Mesenchymal stem cell (in vitro differentiated cells and primary cell): ENCODE data around the gene TSSK6.
A peak's percentile ranks its signal among the peaks of the same experiment; 100 is the strongest.

Source experiments
- DNase-seq: peaks from one replicate; pipeline ENCODE4 v3.0.0-alpha.2; 2013
- H2AFZ ChIP-seq: one replicate; pipeline ENCODE4 v1.6.1; 2013; ENCODE audit warnings: low read depth, mild to moderate bottlenecking, control low read depth, inconsistent platforms, low read length, moderate library complexity
- H2AK5ac ChIP-seq: 2 replicates; pipeline ENCODE4 v1.6.1; 2013; ENCODE audit warnings: low read length, moderate library complexity, mild to moderate bottlenecking, inconsistent platforms; ENCODE audit not compliant: severe bottlenecking
- H2BK120ac ChIP-seq: one replicate; pipeline ENCODE4 v1.6.1; 2013; ENCODE audit warnings: low read depth, mild to moderate bottlenecking, inconsistent platforms, low read length, moderate library complexity
- H2BK12ac ChIP-seq, 2 experiments: one replicate each; pipeline ENCODE4 v1.6.1; 2013; ENCODE audit warnings: inconsistent platforms in 2 of 2, low read length in 2 of 2, mild to moderate bottlenecking in 2 of 2, moderate library complexity in 2 of 2, control low read depth in 1 of 2
- H2BK15ac ChIP-seq: one replicate; pipeline ENCODE4 v1.6.1; 2013; ENCODE audit warnings: mild to moderate bottlenecking, low read depth, inconsistent platforms; ENCODE audit not compliant: poor library complexity, severe bottlenecking
- H2BK5ac ChIP-seq: 2 replicates; pipeline ENCODE4 v1.6.1; 2013; ENCODE audit warnings: low read depth, mild to moderate bottlenecking, low read length, control low read depth, inconsistent platforms; ENCODE audit not compliant: poor library complexity, severe bottlenecking
- H3K14ac ChIP-seq, 2 experiments: one replicate each; pipeline ENCODE4 v1.6.1; 2013; ENCODE audit warnings: inconsistent platforms in 2 of 2, low read length in 2 of 2, control low read depth in 1 of 2, mild to moderate bottlenecking in 1 of 2, moderate library complexity in 1 of 2
- H3K18ac ChIP-seq, 2 experiments: one replicate each; pipeline ENCODE4 v1.6.1; 2013; ENCODE audit warnings: inconsistent platforms in 2 of 2, low read length in 2 of 2, control low read depth in 1 of 2, low read depth in 1 of 2, mild to moderate bottlenecking in 1 of 2
- H3K23ac ChIP-seq, 2 experiments: one replicate each; pipeline ENCODE4 v1.6.1; 2013; ENCODE audit warnings: inconsistent platforms in 2 of 2, low read length in 2 of 2, mild to moderate bottlenecking in 2 of 2, moderate library complexity in 2 of 2, control low read depth in 1 of 2
- H3K27ac ChIP-seq: 2 replicates; pipeline ENCODE4 v1.5.1; 2013; ENCODE audit warnings: mild to moderate bottlenecking, moderate library complexity, low read length, control low read depth, inconsistent platforms; ENCODE audit not compliant: poor library complexity, severe bottlenecking
- H3K27me3 ChIP-seq, 2 experiments: 2 replicates each; pipeline versions ENCODE4 v1.6.1 to v1.7.0; 2013; ENCODE audit warnings: low read length in 2 of 2, mild to moderate bottlenecking in 2 of 2, moderate library complexity in 2 of 2, control low read depth in 1 of 2, inconsistent platforms in 1 of 2; ENCODE audit not compliant: control insufficient read depth in 1 of 2, insufficient read depth in 1 of 2
- H3K36me3 ChIP-seq, 2 experiments: 2 replicates each; pipeline versions ENCODE4 v1.6.1 to v1.7.0; 2013; ENCODE audit warnings: low read length in 2 of 2, control low read depth in 1 of 2, inconsistent platforms in 1 of 2, low read depth in 1 of 2, mild to moderate bottlenecking in 1 of 2; ENCODE audit not compliant: insufficient read depth in 2 of 2, control insufficient read depth in 1 of 2
- H3K4ac ChIP-seq, 2 experiments: one replicate each; pipeline ENCODE4 v1.6.1; 2013; ENCODE audit warnings: inconsistent platforms in 2 of 2, low read length in 2 of 2, mild to moderate bottlenecking in 2 of 2, moderate library complexity in 2 of 2, control low read depth in 1 of 2, low read depth in 1 of 2
- H3K4me1 ChIP-seq: 2 replicates; pipeline ENCODE4 v1.6.1; 2013; ENCODE audit warnings: low read depth, low read length, control low read depth; ENCODE audit not compliant: control insufficient read depth, insufficient read depth
- H3K4me2 ChIP-seq: 2 replicates; pipeline ENCODE4 v1.6.1; 2013; ENCODE audit warnings: low read length, mild to moderate bottlenecking, inconsistent platforms; ENCODE audit not compliant: poor library complexity, severe bottlenecking
- H3K4me3 ChIP-seq, 2 experiments: 2 replicates each; pipeline versions ENCODE4 v1.5.1 to v1.7.0; 2013; ENCODE audit warnings: low read length in 2 of 2, mild to moderate bottlenecking in 2 of 2, control low read depth in 1 of 2, low read depth in 1 of 2; ENCODE audit not compliant: insufficient read depth in 1 of 2
- H3K79me1 ChIP-seq: replicated peaks from 2 replicates; pipeline ENCODE4 v1.6.1; 2013; ENCODE audit warnings: mild to moderate bottlenecking, control low read depth, low read length, inconsistent platforms; ENCODE audit not compliant: poor library complexity, severe bottlenecking
- H3K9ac ChIP-seq: 2 replicates; pipeline ENCODE4 v1.7.0; 2013; ENCODE audit warnings: mild to moderate bottlenecking, low read length, moderate library complexity
- H3K9me3 ChIP-seq: 2 replicates; pipeline ENCODE4 v1.7.0; 2013; ENCODE audit warnings: mild to moderate bottlenecking, low read length; ENCODE audit not compliant: control insufficient read depth
- H4K8ac ChIP-seq: one replicate; pipeline ENCODE4 v1.6.1; 2013; ENCODE audit warnings: inconsistent platforms, mild to moderate bottlenecking, low read length, moderate library complexity
- H4K91ac ChIP-seq: one replicate; pipeline ENCODE4 v1.6.1; 2013; ENCODE audit warnings: mild to moderate bottlenecking, low read length, inconsistent platforms
- WGBS: methylation state at CpG from one replicate; pipeline ENCODE4 v1.1.7; 2013; ENCODE audit warnings: mixed read lengths; 5-methylcytosine and 5-hydroxymethylcytosine counted together

TSSK6 gene

DNA sequence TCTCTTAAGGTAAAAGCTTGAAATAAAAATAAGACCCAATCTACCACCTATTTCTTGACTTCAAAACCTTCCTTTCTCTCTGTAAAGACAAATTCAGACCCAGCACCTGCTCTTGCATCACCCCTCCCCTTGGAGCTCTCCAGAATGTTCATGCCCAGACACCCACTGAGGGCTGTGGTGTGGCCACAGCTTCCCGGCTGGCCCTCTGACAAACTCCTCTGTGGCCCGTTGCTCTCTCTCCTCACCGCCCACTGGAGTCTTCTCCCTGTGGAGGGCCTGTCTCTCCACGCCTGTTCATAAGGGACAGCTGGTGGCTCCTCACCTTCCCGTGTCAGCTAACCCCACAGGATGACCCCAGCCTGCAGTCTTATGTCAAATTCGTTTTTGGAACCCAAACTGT lies 49.1 kb downstream of the TSSK6 start:
- Histone ChIP-seq H3K14ac (no peak overlapping the region), H3K79me1 (peaks cover 20% of the 10 kb centered on the region), H2BK5ac (no peak overlapping the region), H3K23ac (no peak overlapping the region), H2BK12ac (no peak overlapping the region), H3K9ac (no peak overlapping the region), H2AFZ (no peak overlapping the region), H3K4me1 (peaks cover 42% of the 10 kb centered on the region), H4K8ac (no peak overlapping the region), H3K18ac (no peak overlapping the region), H2AK5ac (no peak overlapping the region), H3K36me3 (peaks cover 29 to 36% of the 10 kb centered on the region in 2 experiments), H3K27me3 (no peaks in the 10 kb centered on the region), H3K9me3 (peaks cover 32% of the 10 kb centered on the region), H3K4me3 (no peak overlapping the region), H4K91ac (no peak overlapping the region), H2BK15ac (no peak overlapping the region), H3K4me2 (no peak overlapping the region), H3K27ac (no peak overlapping the region), H2BK120ac (no peak overlapping the region), H3K4ac (no peak overlapping the region)
- WGBS = over 99% methylated on average over 6 of the region's 6 CpGs
- DNase-seq = no peak

DNA sequence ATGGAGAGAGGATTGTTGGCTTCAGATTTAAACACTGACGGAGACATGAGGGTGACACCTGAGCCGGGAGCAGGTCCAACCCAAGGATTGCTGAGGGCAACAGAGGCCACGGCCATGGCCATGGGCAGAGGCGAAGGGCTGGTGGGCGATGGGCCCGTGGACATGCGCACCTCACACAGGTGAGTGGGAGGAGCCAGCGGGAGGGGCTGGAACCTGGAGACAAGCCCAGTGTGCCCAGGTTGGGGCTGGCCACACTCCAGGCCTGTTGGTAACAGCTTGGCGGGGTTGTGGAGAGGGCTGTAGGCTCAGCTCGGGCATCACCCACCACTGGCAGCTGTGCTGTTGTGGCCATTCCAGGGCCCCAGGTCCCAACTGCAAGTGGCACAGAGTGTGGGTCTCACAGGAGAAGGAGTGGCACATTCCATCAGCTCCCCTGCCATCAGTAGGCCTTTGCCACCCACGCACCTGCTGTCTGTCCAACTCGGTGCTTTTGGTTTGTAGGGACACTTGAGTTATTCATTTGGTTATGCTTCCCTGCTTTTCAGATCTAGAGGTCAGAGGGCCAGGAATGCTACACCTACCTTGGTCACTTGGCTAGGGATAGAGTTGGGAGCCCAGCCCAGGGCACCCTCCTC lies 49.8 kb downstream of the TSSK6 start:
- H3K4me3 ChIP-seq = no peak overlapping the region
- no peak overlapping the region for H3K23ac ChIP-seq
- H3K79me1 ChIP-seq = peaks cover 18% of the 10 kb centered on the region
- H3K14ac ChIP-seq = no peak overlapping the region
- no peak overlapping the region for H3K9ac ChIP-seq
- no peak overlapping the region for H2BK5ac ChIP-seq
- H2AFZ ChIP-seq = no peak overlapping the region
- peak overlapping the region; percentile 7 for H2BK15ac ChIP-seq
- peak overlapping the region in 1 of 2 experiments; percentile 70 for H2BK12ac ChIP-seq
- H3K27me3 ChIP-seq = no peaks in the 10 kb centered on the region
- H3K9me3 ChIP-seq = peaks cover 30% of the 10 kb centered on the region
- peak overlapping the region; percentile 27 for H2AK5ac ChIP-seq
- H3K4me2 ChIP-seq = no peak overlapping the region
- 98% methylated on average over 12 of the region's 12 CpGs for WGBS
- H3K18ac ChIP-seq = peak overlapping the region in 1 of 2 experiments; percentile 37
- no peak for DNase-seq
- peak overlapping the region; percentile 66 for H4K91ac ChIP-seq
- peaks cover 47% of the 10 kb centered on the region for H3K4me1 ChIP-seq
- no peak overlapping the region for H4K8ac ChIP-seq
- no peak overlapping the region for H3K27ac ChIP-seq
- no peak overlapping the region for H2BK120ac ChIP-seq
- H3K4ac ChIP-seq = peak overlapping the region in 1 of 2 experiments; percentile 49
- peaks cover 29 to 36% of the 10 kb centered on the region in 2 experiments for H3K36me3 ChIP-seq

DNA sequence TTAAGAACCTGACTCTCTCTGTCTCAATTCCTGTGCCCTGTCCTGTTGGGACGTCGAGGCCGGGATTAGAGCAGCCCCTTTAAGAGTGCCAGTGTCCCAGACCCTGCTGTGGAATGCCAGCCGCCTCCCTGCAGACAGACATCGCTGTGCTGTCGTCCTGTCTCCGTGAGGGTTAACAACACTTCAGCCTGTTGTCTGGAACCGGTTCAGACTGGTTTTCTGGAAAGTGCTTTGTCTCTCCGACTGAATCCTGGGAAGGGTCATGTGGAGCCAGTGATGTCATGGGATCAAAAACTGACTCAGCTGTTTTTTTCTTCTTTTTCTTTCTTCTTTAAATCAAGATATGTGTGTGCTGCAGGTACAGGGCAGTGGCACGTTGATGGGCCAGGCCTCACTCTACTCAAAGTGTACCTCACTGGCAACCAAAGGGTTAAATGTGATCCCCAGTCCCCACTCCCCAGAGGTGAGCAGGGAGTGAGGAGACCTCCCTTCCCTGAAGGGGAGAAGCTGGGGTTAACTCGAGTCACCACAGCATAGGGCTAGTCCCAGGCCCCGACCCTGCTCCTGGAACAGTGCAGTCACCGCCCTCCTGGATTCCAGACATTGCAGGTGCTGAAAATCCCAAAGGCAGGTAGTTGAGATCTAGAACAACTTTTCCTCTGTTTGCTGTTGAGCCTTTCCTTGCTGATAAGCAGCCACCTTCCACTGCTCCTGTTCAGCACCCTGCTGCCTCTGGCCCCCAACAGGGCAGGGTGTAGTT lies 50.8 kb downstream of the TSSK6 start:
- H3K23ac ChIP-seq = no peak overlapping the region
- peaks cover 58% of the 10 kb centered on the region for H3K4me1 ChIP-seq
- H2BK12ac ChIP-seq = peak overlapping the region; percentile 40 to 69
- peak overlapping the region; percentile 84 to 91 for H3K18ac ChIP-seq
- peak overlapping the region; percentile 85 for H3K9ac ChIP-seq
- H3K79me1 ChIP-seq = peaks cover 20% of the 10 kb centered on the region
- no peak overlapping the region for H3K4me3 ChIP-seq
- H3K9me3 ChIP-seq = peaks cover 24% of the 10 kb centered on the region
- peak overlapping the region; percentile 85 for H2AK5ac ChIP-seq
- peak overlapping the region; percentile 91 to 93 for H3K4ac ChIP-seq
- H3K27ac ChIP-seq = peak overlapping the region; percentile 74
- H3K36me3 ChIP-seq = peaks cover 27 to 36% of the 10 kb centered on the region in 2 experiments
- peak overlapping the region; percentile 93 for H4K8ac ChIP-seq
- H3K27me3 ChIP-seq = no peaks in the 10 kb centered on the region
- no peak overlapping the region for H3K4me2 ChIP-seq
- WGBS = 63% methylated on average over 12 of the region's 13 CpGs
- H2BK120ac ChIP-seq = peak overlapping the region; percentile 86
- H3K14ac ChIP-seq = peak overlapping the region in 1 of 2 experiments; percentile 13
- no peak overlapping the region for H2BK5ac ChIP-seq
- DNase-seq = peak; percentile 85
- peak overlapping the region; percentile 71 for H2BK15ac ChIP-seq
- no peak overlapping the region for H2AFZ ChIP-seq
- H4K91ac ChIP-seq = peak overlapping the region; percentile 93
